RWPE2 (cell line): ENCODE data around the gene NCOA7.

ENCODE experiments used
- ATAC-seq: fragments of 200-7000 bp; cut with Tn5 transposase; 3 replicates; pipeline ENCODE4 v1.9.1; 2021; ENCODE audit warnings: low read depth
- DNase-seq: peaks from one replicate; pipeline ENCODE4 v3.0.0-alpha.2; 2020; ENCODE audit warnings: low spot score
- H3K27ac ChIP-seq: fragments of 450-650 bp; 2 replicates; pipeline ENCODE4 v1.5.1; 2017; ENCODE audit warnings: mild to moderate bottlenecking; ENCODE audit not compliant: poor library complexity, severe bottlenecking
- H3K27me3 ChIP-seq: fragments of 250-450 bp; sonication (Bioruptor Pico); 2 replicates; pipeline ENCODE4 v1.5.1; 2021; ENCODE audit warnings: mild to moderate bottlenecking, moderate library complexity; ENCODE audit not compliant: insufficient read depth, poor library complexity, severe bottlenecking
- H3K36me3 ChIP-seq: fragments of 250-450 bp; sonication (Bioruptor Pico); 2 replicates; pipeline ENCODE4 v1.5.1; 2020; ENCODE audit warnings: low read depth, mild to moderate bottlenecking, moderate library complexity
- H3K4me1 ChIP-seq: fragments of 250-450 bp; sonication (Bioruptor Pico); 2 replicates; pipeline ENCODE4 v1.5.1; 2021; ENCODE audit warnings: mild to moderate bottlenecking, moderate library complexity; ENCODE audit not compliant: insufficient read depth, poor library complexity, severe bottlenecking
- H3K4me3 ChIP-seq: fragments of 250-450 bp; sonication (Bioruptor Pico); 2 replicates; pipeline ENCODE4 v1.5.1; 2021; ENCODE audit warnings: mild to moderate bottlenecking, moderate library complexity; ENCODE audit not compliant: severe bottlenecking
- H3K9me3 ChIP-seq: fragments of 250-450 bp; sonication (Bioruptor Pico); 2 replicates; pipeline ENCODE4 v1.5.1; 2021; ENCODE audit warnings: mild to moderate bottlenecking, moderate library complexity; ENCODE audit not compliant: severe bottlenecking
- CTCF ChIP-seq: fragments of 450-650 bp; IDR thresholded peaks from one replicate; pipeline ENCODE4 v1.5.1; 2017; ENCODE audit warnings: mild to moderate bottlenecking, moderate library complexity; ENCODE audit not compliant: poor library complexity, severe bottlenecking

Gene NCOA7

GRCh38 chr6:125792680-125793079 lies 1.9 kb downstream of the NCOA7 start:
- H3K4me3 ChIP-seq: no peak overlapping the region
- H3K27me3 ChIP-seq: no peaks in the 10 kb centered on the region
- peak overlapping the region; percentile 60 for H3K27ac ChIP-seq
- ATAC-seq (no peak), DNase-seq (no peak)
- H3K9me3 ChIP-seq: no peaks in the 10 kb centered on the region
- TF ChIP-seq CTCF: no peak
- peaks cover 35% of the 10 kb centered on the region for H3K4me1 ChIP-seq
- H3K36me3 ChIP-seq: no peaks in the 10 kb centered on the region

- H3K27me3 ChIP-seq: no peaks in the 10 kb centered on the region
- peaks cover 37% of the 10 kb centered on the region for H3K4me1 ChIP-seq
- H3K4me3 ChIP-seq: no peak overlapping the region
- ATAC-seq (no peak), DNase-seq (no peak)
- no peaks in the 10 kb centered on the region for H3K9me3 ChIP-seq
- H3K36me3 ChIP-seq: no peaks in the 10 kb centered on the region
- no peak for TF ChIP-seq CTCF
- peak overlapping the region; percentile 60 for H3K27ac ChIP-seq
Observed at GRCh38 chr6:125793280-125793679, 2.5 kb downstream of the NCOA7 start.

GRCh38 chr6:125793863-125794262 lies 3.1 kb downstream of the NCOA7 start:
- no peak for ATAC-seq
- H3K36me3 ChIP-seq: no peaks in the 10 kb centered on the region
- no peak for TF ChIP-seq CTCF
- peaks cover 41% of the 10 kb centered on the region for H3K4me1 ChIP-seq
- peak overlapping the region; percentile 60 for H3K27ac ChIP-seq
- H3K9me3 ChIP-seq: no peaks in the 10 kb centered on the region
- no peak for DNase-seq
- H3K27me3 ChIP-seq: no peaks in the 10 kb centered on the region
- H3K4me3 ChIP-seq: no peak overlapping the region

GRCh38 chr6:125794342-125795137 lies 3.8 kb downstream of the NCOA7 start:
- ATAC-seq (no peak), DNase-seq (no peak)
- Histone ChIP-seq H3K36me3 (no peaks in the 10 kb centered on the region), H3K27ac (peak overlapping the region; percentile 60), H3K4me1 (peaks cover 41% of the 10 kb centered on the region), H3K27me3 (no peaks in the 10 kb centered on the region), H3K4me3 (no peak overlapping the region), H3K9me3 (no peaks in the 10 kb centered on the region)
- no peak for TF ChIP-seq CTCF

- H3K4me1 ChIP-seq: peaks cover 41% of the 10 kb centered on the region
- H3K36me3 ChIP-seq: peaks cover 6% of the 10 kb centered on the region; the same call in 1 of the 2 replicates
- H3K27ac ChIP-seq: peak overlapping the region; percentile 60
- H3K27me3 ChIP-seq: no peaks in the 10 kb centered on the region
- DNase-seq (no peak), ATAC-seq (no peak)
- no peaks in the 10 kb centered on the region for H3K9me3 ChIP-seq
- TF ChIP-seq CTCF: no peak
- H3K4me3 ChIP-seq: no peak overlapping the region
Observed at GRCh38 chr6:125795301-125795700, 4.5 kb downstream of the NCOA7 start.
